ENCODE data around the gene MUC13. TPM values are rescaled to one million over a fixed set of nuclear protein-coding genes. Genes with fewer than 3 reads are reported as not detected.

Gene MUC13
- polyA plus RNA-seq, 1 donor = not detected

DNA sequence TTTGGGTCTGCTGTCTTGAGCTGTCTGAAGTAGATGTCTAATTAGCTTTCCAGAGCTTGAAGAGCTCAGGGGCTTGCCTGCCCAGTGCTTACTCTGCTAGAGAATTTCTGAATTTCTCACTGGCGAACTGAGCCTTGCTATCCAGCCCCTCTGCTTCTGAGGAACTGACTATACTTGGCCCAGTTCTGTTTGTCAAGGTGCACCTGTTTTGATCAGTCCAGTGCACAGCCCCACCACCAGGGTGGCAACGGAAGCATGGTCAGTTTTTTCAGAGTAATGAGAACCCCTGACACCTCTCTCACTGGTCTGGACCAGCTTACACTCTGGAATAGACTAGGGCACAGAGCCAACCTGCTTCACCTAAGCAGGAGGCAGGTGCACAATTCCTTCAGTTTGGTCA is 72.5 kb downstream of the MUC13 start:
- DNase-seq = no peak

DNA sequence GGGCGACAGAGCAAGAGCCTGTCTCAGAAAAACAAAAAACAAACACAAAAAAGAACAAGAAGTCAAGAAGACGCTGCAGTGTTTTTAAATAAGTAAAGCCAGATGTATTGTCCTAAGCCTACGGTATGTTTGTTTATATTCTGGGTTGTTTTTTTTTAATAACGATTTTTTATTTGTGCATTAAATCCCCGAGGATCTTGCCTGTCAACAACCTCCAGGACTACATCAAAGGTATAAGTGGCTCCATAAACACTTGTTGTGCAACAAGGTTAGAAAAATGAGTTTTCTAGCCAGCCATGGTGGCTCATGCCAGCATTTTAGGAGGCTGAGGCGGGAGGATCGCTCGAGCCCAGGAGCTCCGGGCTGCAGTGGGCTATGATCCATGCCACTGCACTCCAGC is 73.5 kb downstream of the MUC13 start:
- no peak for DNase-seq

DNA sequence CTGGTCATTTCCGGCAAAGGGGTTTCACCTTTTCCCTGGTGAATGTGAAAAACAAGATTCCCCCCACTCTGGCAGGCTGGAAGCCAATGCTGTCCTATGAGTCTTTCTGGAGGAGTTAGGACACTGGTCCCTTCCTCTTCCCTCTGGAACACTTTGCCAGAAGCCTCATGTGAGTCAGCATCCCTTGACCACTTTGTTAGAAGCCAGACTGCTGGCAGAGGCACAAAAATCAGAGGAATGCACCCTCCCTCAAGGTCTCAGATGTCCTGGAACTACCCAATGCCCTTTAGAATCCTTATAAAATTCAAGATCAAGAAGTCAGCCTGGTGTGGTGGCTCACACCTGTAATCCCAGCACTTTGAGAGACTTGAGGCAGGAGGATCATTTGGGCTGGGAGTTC is 74.0 kb downstream of the MUC13 start:
- DNase-seq = no peak

DNA sequence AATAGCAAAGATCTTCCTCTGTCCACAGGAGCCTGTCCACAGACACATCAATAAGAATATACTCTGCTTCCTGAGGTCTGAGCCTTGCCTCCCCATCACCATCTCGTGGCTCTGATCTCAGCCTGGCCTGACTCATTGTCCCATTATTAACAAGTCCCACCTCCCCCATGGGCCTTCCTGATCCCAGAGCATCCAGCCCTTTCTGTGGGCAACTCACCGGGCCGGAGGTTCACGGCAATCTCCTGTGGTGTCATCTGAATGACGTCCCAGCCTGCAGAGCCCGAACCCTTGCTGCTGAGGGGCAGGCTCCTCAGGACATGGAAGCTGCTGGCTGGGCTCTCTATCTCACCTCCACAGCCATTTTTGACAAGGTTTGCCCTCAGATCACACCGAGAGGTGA is 75.5 kb downstream of the MUC13 start:
- no peak for DNase-seq

DNA sequence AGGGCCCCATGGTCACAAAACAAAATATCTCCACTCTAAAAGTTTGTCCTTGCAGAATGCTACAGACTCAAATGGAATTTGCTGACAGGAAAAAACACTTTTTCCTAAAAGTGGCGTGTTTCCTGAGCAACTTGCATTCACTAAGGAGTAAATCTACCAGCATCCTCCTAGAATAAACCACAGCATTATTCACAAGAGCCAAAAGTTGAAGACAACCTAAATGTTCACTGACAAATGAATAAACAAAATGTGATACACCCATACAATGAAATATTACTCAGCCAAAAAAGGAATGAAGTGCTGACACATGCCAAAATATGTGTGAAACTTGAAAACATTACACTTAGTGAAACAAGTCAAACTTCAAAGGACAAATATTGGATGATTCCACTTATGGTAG is 76.3 kb downstream of the MUC13 start:
- DNase-seq = no peak

DNA sequence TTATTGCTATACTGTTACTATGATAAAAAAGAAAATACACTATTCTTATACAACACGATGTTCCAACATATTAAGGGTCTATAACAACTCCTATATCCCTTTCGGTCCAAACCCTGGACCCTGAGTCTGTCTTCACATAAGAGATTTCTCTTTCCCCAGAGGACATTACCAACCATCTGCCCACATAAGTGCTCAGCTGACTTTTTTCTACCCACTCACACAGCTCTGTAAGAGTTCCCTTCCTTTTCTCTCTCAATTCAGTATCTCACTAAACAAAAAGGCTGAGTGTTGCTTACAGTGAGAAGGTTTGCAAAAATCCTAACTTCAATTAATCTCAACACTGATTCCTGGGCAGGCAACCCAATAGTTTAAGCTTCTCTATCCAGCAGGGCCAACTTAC is 77.9 kb downstream of the MUC13 start:
- DNase-seq = no peak

Other genes with a start within 250 kb of the MUC13 start
- gene UMPS, start 204.3 kb downstream of the MUC13 start, polyA plus RNA-seq (ENCODE audit: insufficient read length) = 14.8 TPM
- gene ITGB5, start 47.4 kb downstream of the MUC13 start, polyA plus RNA-seq (ENCODE audit: insufficient read length) = 29.7 TPM
- 27.2 TPM for gene HEG1, start 121.2 kb upstream of the MUC13 start, polyA plus RNA-seq (ENCODE audit: insufficient read length)